Karpas-422 (cell line): Measurements from ENCODE around the gene CAV2. TPM values are rescaled to one million over a fixed set of nuclear protein-coding genes. Genes with fewer than 3 reads are reported as not detected.

ENCODE experiments used
- DNase-seq: peaks from one replicate; pipeline ENCODE4 v3.0.0-alpha.2; 2015
- H2AFZ ChIP-seq: fragments of 200-600 bp; sonication (generic); 2 replicates; pipeline ENCODE4 v1.6.1; 2014; ENCODE audit warnings: antibody characterized with exemption, low read length, mixed read lengths
- H3K27ac ChIP-seq: fragments of 200-600 bp; sonication (generic); 2 replicates; pipeline ENCODE4 v1.5.1; 2014; ENCODE audit warnings: mild to moderate bottlenecking, low read length, moderate library complexity
- H3K27me3 ChIP-seq: fragments of 200-600 bp; sonication (generic); 2 replicates; pipeline ENCODE4 v1.6.1; 2014; ENCODE audit warnings: low read length, mixed read lengths
- H3K36me3 ChIP-seq: fragments of 200-600 bp; sonication (generic); 2 replicates; pipeline ENCODE4 v1.6.1; 2014; ENCODE audit warnings: low read length, mixed read lengths; ENCODE audit not compliant: insufficient read depth
- H3K4me1 ChIP-seq: fragments of 200-600 bp; sonication (generic); 2 replicates; pipeline ENCODE4 v1.6.1; 2014; ENCODE audit warnings: mild to moderate bottlenecking, low read length, mixed read lengths
- H3K4me2 ChIP-seq: fragments of 200-600 bp; sonication (generic); 2 replicates; pipeline ENCODE4 v1.6.1; 2014; ENCODE audit warnings: low read length, low read depth, mild to moderate bottlenecking; ENCODE audit not compliant: poor library complexity, severe bottlenecking
- H3K4me3 ChIP-seq: fragments of 200-600 bp; sonication (generic); 2 replicates; pipeline ENCODE4 v1.5.1; 2014; ENCODE audit warnings: mild to moderate bottlenecking, antibody characterized with exemption, low read length, mixed read lengths
- H3K79me2 ChIP-seq: fragments of 200-600 bp; sonication (generic); 2 replicates; pipeline ENCODE4 v1.6.1; 2014; ENCODE audit warnings: mild to moderate bottlenecking, low read length, mixed read lengths
- H3K9ac ChIP-seq: fragments of 200-600 bp; sonication (generic); 2 replicates; pipeline ENCODE4 v1.6.0; 2014; ENCODE audit warnings: low read length
- H3K9me2 ChIP-seq: fragments of 200-600 bp; sonication (generic), shearing (Covaris generic); replicated peaks from 2 replicates; pipeline ENCODE4 v1.6.0; 2014; ENCODE audit warnings: mild to moderate bottlenecking, low read length, moderate library complexity; ENCODE audit not compliant: insufficient read depth
- H3K9me3 ChIP-seq: fragments of 300-700, 200-600 bp; sonication (generic); 2 replicates; pipeline ENCODE4 v1.6.1; 2014; ENCODE audit warnings: low read length, mixed read lengths
- H4K20me1 ChIP-seq: fragments of 200-600 bp; sonication (generic); 2 replicates; pipeline ENCODE4 v1.6.1; 2014; ENCODE audit warnings: mild to moderate bottlenecking, antibody characterized with exemption, low read length, low read depth; ENCODE audit not compliant: insufficient read depth
- total RNA-seq: library from RNA; depleted of rRNA; stranded (reverse); fragments of >200 nt; shearing (Covaris generic); gene quantifications from 2 replicates; pipeline ENCODE4 v1.2.3, GENCODE V29; 2014; ENCODE audit warnings: low replicate concordance; rRNA removed

The CAV2 gene, protein sequence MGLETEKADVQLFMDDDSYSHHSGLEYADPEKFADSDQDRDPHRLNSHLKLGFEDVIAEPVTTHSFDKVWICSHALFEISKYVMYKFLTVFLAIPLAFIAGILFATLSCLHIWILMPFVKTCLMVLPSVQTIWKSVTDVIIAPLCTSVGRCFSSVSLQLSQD
- total RNA-seq, result 1.2 TPM in 1 of 2 replicates, not detected in the other

DNA sequence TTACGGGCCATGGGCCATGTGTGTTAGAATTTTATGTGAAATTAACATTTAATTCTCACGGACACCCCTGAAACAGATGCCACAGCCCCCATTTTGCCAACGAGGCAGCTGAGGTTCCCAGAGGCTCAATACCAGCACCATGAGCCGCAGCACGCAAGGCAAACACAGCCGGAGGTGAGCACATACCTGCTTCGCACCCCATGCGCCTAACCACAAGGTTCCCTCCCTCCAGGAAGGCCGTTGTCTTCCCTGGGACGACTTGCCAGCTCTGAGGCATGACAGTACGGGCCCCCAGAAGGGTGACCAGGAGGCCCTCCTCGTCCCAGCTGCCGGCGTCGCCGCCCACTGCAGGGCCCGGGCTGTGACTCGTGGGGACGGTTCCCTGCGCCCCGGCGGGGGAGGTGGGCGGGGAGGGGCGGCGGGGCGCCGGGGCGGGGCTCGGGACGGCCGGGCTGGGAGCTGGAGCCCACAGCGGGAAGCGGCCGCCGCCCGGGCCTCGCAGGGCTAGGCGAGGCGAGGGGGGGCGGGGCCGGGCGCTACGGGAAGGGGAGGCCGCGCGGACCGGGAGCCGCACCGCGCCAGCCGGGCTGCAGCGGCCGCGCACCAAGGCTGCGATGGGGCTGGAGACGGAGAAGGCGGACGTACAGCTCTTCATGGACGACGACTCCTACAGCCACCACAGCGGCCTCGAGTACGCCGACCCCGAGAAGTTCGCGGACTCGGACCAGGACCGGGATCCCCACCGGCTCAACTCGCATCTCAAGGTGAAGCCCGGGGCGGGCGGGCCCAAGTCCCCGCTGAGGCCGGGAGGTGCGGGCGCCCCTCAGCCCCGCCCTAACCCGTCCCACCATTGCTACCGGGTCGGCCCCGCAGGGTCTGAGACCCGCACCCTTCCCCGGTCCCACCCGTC is at the start of gene CAV2:
TSS of gene CAV2 (plus strand) at position 571 of the 910 bp plus-strand sequence. CDS start at position 615, 44 bp downstream.
- Histone ChIP-seq H3K4me2 (no peak within 1 kb of the TSS), H2AFZ (no peak within 1 kb of the TSS), H4K20me1 (no peaks in the 10 kb centered on the region), H3K27me3 (no peaks in the 10 kb centered on the region), H3K9me3 (no peaks in the 10 kb centered on the region), H3K27ac (no peak within 1 kb of the TSS), H3K9ac (no peak within 1 kb of the TSS), H3K36me3 (no peaks in the 10 kb centered on the region), H3K4me1 (no peaks in the 10 kb centered on the region), H3K79me2 (no peaks in the 10 kb centered on the region), H3K4me3 (no peak within 1 kb of the TSS), H3K9me2 (no peaks in the 10 kb centered on the region)
- no peak for DNase-seq

DNA sequence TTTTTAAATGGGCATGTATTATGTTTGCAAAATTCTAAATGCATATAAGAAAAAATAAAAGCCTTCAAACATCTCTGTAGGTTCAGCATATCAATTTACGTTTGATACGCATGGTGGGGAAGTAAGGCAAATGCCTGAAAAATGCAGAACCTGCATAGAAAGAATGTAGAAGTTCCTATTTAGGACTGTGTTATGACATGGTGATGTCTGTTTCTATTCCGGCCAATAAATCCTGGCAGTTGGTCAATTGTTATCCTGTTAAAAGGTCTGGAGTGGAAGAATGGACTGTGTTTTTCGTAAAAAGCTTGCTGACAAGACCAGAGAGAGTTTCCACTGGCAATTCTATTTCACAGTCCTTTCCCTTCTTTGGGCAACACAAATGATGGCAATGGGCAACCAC is 49.6 kb upstream of the CAV2 start:
- H3K36me3 ChIP-seq, result no peaks in the 10 kb centered on the region

DNA sequence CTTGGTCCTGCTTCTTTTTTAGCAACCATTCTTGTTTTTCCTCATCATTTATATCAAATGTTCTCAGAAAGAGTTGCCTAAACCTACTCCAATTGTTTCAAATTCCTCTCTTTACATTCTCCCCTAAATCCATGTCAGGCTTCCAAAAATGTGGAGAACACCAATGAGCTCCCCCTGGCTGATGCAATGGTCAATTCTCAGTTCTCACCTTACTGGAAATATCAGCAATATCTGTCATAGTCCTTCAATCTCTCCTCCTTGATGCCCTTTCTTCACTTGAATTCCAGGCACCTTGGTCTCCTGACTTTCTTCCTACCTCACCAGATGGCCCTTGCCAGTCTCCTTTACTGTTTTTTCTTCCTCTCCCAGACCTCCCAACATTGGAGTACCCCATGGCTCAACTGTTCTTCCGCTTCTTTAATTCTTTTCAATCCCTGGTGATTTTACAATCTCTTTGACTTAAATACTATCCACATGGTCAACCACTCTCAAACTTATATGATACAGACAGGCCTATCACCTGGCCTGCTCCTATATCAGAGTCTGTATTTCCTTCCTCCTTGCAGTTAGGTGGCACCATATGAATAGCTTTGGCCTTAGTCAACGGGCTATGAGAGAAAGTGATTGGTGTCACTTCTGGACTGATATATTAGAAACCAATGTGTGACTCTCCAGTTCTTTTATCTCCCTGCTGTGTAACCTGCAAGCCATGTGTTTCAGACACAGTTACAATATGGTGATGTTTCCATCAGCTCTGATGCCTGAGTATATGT is 47.4 kb upstream of the CAV2 start:
- H3K27me3 ChIP-seq, result no peaks in the 10 kb centered on the region

More for the DNA sequence above, 49.6 kb upstream of the CAV2 start:
- no peak overlapping the region for H3K9ac ChIP-seq
- H4K20me1 ChIP-seq, result no peaks in the 10 kb centered on the region
- H3K79me2 ChIP-seq, result no peaks in the 10 kb centered on the region
- H3K9me2 ChIP-seq, result no peaks in the 10 kb centered on the region
- no peaks in the 10 kb centered on the region for H3K4me1 ChIP-seq
- no peak overlapping the region for H3K27ac ChIP-seq
- no peak overlapping the region for H2AFZ ChIP-seq
- H3K9me3 ChIP-seq, result no peaks in the 10 kb centered on the region
- H3K4me2 ChIP-seq, result no peak overlapping the region
- no peak for DNase-seq
- no peak overlapping the region for H3K4me3 ChIP-seq
- H3K27me3 ChIP-seq, result no peaks in the 10 kb centered on the region

DNA sequence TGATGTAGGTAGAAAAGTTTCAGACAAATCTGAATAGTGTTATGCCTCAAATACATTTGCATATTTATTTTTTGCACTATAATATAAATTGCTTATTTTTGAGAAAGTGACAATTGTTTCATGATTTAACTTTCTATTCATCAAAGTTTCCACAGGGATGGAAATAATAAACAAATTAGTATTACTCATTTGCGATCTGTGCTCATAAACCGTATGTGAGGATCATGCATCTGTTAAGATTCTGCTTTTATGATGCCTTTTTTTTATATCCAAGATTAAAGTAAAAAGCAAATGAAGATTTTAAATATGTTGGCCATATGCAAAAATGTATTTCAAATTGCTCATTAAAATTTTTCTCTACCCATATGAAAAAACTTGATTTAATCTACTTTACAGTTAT is 45.2 kb upstream of the CAV2 start:
- Histone ChIP-seq H3K79me2 (no peaks in the 10 kb centered on the region), H3K9ac (no peak overlapping the region), H3K4me2 (no peak overlapping the region), H3K36me3 (no peaks in the 10 kb centered on the region), H3K27ac (no peak overlapping the region), H4K20me1 (no peaks in the 10 kb centered on the region), H3K4me3 (no peak overlapping the region), H3K27me3 (no peaks in the 10 kb centered on the region), H3K9me2 (no peaks in the 10 kb centered on the region), H3K9me3 (no peaks in the 10 kb centered on the region), H2AFZ (no peak overlapping the region), H3K4me1 (no peaks in the 10 kb centered on the region)
- DNase-seq, result no peak

More for the DNA sequence above, 47.4 kb upstream of the CAV2 start:
- Histone ChIP-seq H3K4me3 (no peak overlapping the region), H3K9ac (no peak overlapping the region), H3K36me3 (no peaks in the 10 kb centered on the region), H2AFZ (no peak overlapping the region), H3K79me2 (no peaks in the 10 kb centered on the region), H3K27ac (no peak overlapping the region), H3K4me2 (no peak overlapping the region), H3K4me1 (no peaks in the 10 kb centered on the region), H4K20me1 (no peaks in the 10 kb centered on the region), H3K9me2 (no peaks in the 10 kb centered on the region), H3K9me3 (no peaks in the 10 kb centered on the region)
- DNase-seq, result no peak

DNA sequence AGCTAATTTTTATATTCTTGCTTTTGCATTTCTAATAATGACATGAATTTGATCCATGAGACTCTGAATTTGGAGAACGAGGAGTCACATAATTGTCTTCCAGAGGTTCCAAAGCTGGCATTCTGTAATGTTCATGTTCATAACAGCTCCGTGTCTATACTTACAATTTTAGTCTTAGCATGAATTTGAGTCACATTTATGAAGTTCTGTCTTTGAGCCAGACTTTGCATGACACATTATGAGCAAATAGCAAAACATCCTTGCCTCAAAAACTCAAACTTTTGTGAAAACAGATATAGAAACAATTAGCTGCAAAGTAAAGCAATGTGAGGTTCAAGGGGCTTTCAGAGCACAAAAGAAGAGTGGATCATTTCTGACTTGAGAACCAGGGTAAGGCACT is 44.5 kb upstream of the CAV2 start:
- no peaks in the 10 kb centered on the region for H3K36me3 ChIP-seq
- H3K9ac ChIP-seq, result no peak overlapping the region
- no peak overlapping the region for H3K27ac ChIP-seq
- no peaks in the 10 kb centered on the region for H3K4me1 ChIP-seq
- no peak for DNase-seq
- H3K9me3 ChIP-seq, result no peaks in the 10 kb centered on the region
- no peaks in the 10 kb centered on the region for H3K9me2 ChIP-seq
- no peak overlapping the region for H3K4me2 ChIP-seq
- H3K4me3 ChIP-seq, result no peak overlapping the region
- no peaks in the 10 kb centered on the region for H3K27me3 ChIP-seq
- H4K20me1 ChIP-seq, result no peaks in the 10 kb centered on the region
- no peaks in the 10 kb centered on the region for H3K79me2 ChIP-seq
- H2AFZ ChIP-seq, result no peak overlapping the region

DNA sequence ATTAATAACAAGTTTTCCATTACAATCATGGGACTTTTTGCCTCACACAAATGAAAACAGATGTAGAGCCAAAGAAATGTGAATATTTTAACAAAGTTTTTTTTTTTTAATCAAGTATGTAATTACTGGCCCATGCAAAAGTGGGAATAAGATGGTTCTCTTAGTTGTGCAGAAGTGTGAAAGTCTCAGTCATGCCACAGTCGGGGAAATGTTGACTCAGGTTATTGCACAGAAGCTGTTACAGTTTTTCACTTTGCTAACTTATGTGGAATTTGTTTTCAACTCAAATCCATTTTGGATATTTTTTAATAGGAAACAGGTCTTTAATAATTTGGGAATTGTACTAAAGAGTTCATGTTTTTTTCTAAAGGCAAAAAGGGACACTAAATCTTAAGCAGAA is 44.0 kb upstream of the CAV2 start:
- H3K36me3 ChIP-seq, result no peaks in the 10 kb centered on the region
- H3K9ac ChIP-seq, result no peak overlapping the region
- H2AFZ ChIP-seq, result no peak overlapping the region
- H3K27me3 ChIP-seq, result no peaks in the 10 kb centered on the region
- H3K9me2 ChIP-seq, result no peaks in the 10 kb centered on the region
- H3K79me2 ChIP-seq, result no peaks in the 10 kb centered on the region
- no peaks in the 10 kb centered on the region for H3K4me1 ChIP-seq
- no peaks in the 10 kb centered on the region for H3K9me3 ChIP-seq
- no peak for DNase-seq
- H3K4me2 ChIP-seq, result no peak overlapping the region
- H3K4me3 ChIP-seq, result no peak overlapping the region
- no peaks in the 10 kb centered on the region for H4K20me1 ChIP-seq
- no peak overlapping the region for H3K27ac ChIP-seq

DNA sequence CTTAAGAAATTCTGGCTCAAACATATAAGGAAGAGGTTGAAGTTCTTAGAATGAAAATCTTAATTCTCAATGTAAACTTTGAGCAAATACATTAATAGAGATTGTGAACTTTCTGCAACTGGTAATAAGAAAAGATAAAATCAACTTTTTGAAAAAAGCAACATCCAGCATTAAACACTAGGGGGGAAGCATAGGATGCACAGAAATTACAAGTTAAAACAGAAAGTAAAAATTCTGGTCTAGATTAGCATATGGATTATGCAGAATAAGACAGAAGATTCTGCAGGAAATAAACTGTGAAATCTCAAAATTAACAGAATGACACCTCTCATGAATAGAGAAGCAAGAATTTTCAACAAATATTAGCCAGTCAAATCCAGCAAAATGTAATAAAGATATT is 38.0 kb upstream of the CAV2 start:
- Histone ChIP-seq H4K20me1 (no peaks in the 10 kb centered on the region), H3K9ac (no peak overlapping the region), H3K79me2 (no peaks in the 10 kb centered on the region), H3K4me3 (no peak overlapping the region), H3K4me1 (no peaks in the 10 kb centered on the region), H3K27me3 (no peaks in the 10 kb centered on the region), H2AFZ (no peak overlapping the region), H3K4me2 (no peak overlapping the region), H3K9me3 (no peaks in the 10 kb centered on the region), H3K27ac (no peak overlapping the region), H3K36me3 (no peaks in the 10 kb centered on the region), H3K9me2 (no peaks in the 10 kb centered on the region)
- no peak for DNase-seq

DNA sequence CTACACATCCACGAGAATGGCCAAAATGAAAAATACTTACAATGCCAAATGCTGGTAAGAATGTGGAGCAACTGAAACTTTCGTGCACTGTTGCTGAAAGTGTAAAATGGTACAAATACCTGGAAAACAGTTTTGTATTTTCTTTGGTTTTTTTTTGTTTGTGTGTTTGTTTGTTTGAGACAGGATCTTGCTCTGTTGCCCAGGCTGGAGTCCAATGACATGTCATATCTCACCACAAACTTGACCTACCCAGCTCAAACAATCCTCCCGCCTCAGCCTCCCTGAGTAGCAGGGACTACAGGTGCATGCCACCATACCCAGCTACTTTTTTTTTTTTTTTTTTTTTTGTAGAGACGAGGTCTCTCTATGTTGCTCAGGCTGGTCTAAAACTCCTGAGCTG is 35.6 kb upstream of the CAV2 start:
- no peak overlapping the region for H2AFZ ChIP-seq
- H3K27me3 ChIP-seq, result no peaks in the 10 kb centered on the region
- H3K4me2 ChIP-seq, result no peak overlapping the region
- H4K20me1 ChIP-seq, result no peaks in the 10 kb centered on the region
- no peaks in the 10 kb centered on the region for H3K4me1 ChIP-seq
- no peaks in the 10 kb centered on the region for H3K36me3 ChIP-seq
- H3K9me2 ChIP-seq, result no peaks in the 10 kb centered on the region
- H3K79me2 ChIP-seq, result no peaks in the 10 kb centered on the region
- no peaks in the 10 kb centered on the region for H3K9me3 ChIP-seq
- no peak overlapping the region for H3K9ac ChIP-seq
- H3K27ac ChIP-seq, result no peak overlapping the region
- H3K4me3 ChIP-seq, result no peak overlapping the region
- DNase-seq, result no peak
